Measurements from ENCODE around the gene SIK3.
A peak's percentile ranks its signal among the peaks of the same experiment; 100 is the strongest.
"Not testable (repeated sequence)": the region's sequence is repeated elsewhere in the genome, so short reads cannot be mapped to it uniquely, and the experiment has no call there.

The SIK3 gene

GRCh38 chr11:117045956-117046355 is 52.3 kb downstream of the SIK3 start:
- DNase-seq (ENCODE audit: low spot score), result peak; percentile 13

DNA sequence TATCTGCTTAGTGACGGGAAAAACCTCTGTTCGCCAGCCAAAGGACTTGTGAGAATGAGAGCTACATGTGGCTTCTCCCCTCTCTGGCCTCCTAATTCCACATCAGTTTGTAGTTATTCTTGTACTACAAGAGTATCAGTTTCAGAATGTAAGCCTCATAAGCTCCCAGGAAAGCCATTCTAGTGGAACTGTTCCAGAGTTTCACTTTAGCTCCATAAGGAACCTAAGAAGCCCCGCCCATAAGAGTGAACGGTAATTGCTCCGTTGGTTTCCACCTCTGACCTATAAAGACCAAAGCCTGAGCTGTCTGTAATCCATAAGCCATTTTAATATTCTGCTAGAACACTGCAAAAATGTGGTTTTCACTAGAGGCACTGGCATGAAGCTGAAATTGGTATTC is 53.0 kb downstream of the SIK3 start:
- no peak for DNase-seq (ENCODE audit: low spot score)

DNA sequence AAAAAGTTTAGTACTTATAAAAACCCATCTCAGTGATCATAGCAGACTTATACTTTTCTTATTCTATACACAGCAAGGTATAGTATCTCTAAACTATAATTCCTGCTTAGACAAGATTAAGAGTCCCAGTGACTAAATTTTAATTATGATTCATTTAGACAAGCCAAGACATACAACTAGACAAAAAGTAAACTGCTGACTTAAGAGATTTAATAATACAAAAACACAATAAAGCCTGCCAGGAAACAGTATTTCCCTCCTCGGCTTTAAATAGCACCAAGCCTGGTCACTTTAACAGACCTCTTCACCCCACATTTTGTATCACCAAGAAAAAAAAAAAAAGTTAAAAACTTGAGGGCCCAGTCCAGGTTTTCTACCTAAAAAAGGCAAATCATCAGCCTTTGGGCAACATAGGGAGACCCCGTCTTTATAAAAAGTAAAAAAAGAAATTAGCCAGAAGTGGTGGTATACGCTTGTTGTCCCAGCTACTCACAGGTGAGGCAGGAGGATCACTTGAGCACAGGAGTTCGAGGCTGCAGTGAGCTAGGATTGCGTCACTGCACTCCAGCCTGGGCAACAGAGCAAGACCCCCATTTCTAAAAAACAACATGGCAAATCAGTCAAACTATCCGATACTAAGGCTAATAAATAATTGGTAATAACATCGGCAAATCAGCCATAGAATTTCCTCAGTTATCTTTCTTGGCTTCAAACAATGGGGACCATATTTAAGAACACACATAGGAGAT is 53.8 kb downstream of the SIK3 start:
- no peak for DNase-seq (ENCODE audit: low spot score)

- no peak for DNase-seq (ENCODE audit: low spot score)
Measured at GRCh38 chr11:117042689-117043088, 55.5 kb downstream of the SIK3 start.

DNA sequence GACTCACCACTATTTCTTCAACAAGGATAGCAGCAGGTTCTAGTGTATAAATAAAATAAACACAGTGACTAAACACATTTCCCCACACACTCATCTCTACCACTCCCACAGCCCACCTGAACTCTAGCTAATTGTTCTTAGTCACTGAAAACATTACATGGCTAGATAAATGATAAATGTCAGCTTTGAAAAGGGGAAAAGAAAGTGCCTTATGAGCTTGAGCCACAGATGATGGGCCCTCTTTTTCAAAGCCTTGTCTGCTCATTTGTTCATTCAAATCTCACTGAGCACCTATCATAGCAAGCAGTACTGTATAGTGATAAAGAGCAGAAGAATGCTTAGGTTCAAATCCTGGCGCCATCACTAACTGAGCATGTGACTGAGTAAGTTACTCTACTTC is 58.3 kb downstream of the SIK3 start:
- DNase-seq (ENCODE audit: low spot score), result no peak

DNA sequence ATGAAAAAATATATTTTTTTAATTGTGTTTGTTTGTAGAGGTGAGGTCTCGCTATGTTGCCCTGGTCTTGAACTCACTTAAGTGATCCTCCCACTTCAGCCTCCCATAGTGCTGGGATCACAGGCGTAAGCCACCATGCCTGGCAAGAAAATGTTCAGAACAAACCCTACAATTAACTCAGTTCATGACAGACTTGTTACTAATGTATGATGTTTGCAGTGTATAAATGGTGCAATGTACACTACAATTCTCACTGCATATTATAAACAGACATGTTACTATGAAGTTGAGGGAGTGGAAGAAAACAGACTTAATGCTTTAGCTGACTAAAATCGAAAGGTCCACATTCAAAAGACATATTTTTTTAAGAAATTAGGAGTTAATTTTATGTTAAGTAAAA is 59.0 kb downstream of the SIK3 start:
- DNase-seq (ENCODE audit: low spot score), result no peak

GRCh38 chr11:117037975-117038350 is 60.3 kb downstream of the SIK3 start:
- no peak for DNase-seq (ENCODE audit: low spot score)

GRCh38 chr11:117037279-117037974 is 60.8 kb downstream of the SIK3 start:
- DNase-seq (ENCODE audit: low spot score), result no peak

GRCh38 chr11:117034901-117035300 is 63.3 kb downstream of the SIK3 start:
- no peak for DNase-seq (ENCODE audit: low spot score)

DNA sequence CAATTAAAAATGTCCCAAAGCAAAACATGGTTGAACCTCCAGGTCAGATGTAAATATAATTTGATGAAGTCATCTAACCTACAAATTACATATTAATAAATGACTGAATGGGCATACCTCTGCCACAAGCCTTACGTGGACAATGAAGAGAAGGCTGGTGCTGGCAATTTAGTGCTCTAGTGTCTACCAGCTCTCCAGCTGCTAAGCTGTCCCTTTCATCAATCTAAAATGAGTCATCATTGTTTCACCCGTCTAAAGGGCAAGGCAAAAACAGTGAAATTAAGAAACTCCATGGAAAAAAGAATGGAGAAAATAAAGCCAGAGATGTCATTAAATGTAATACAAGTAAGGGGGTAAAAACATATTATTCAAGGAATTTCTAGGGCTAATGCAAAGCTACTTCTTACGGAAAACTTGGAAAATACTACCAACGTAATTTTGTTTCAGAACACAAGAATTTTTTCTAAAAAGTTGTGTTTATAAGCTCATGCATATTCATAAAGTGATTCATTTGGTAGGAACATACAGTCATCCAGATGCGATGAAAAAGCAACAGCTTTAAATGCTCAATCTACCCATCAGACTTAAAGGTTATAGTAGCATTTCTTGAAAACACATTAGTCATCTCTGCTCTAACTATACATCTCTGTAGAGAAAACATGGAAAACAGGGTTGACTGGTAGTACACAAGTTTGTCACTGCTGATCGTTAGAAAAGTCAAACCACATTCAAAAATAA is 71.5 kb downstream of the SIK3 start:
- peak; percentile 59 for DNase-seq (ENCODE audit: low spot score)

DNA sequence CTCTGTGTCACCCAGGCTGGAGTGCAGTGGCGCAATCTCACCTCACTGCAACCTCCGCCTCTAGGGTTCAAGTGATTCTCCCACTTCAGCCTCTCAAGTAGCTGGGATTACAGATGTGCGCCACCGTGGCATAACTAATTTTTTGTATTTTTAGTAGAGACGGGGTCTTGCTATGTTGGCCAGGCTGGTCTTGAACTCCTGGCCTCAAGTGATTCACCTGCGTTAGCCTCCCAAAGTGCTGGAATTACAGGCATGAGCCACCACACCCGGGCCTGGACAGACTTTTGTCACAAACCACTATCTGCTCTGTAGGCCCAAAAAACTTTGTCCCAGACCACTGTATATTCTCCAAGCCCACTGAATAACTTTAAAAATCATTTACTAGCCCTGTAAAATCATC is 74.5 kb downstream of the SIK3 start:
- not testable (repeated sequence) for DNase-seq (ENCODE audit: low spot score)

- no peak for DNase-seq (ENCODE audit: low spot score)
Measured at GRCh38 chr11:117023178-117023577, 75.0 kb downstream of the SIK3 start.

- DNase-seq (ENCODE audit: low spot score), result no peak
Measured at GRCh38 chr11:117022526-117022925, 75.7 kb downstream of the SIK3 start.

DNA sequence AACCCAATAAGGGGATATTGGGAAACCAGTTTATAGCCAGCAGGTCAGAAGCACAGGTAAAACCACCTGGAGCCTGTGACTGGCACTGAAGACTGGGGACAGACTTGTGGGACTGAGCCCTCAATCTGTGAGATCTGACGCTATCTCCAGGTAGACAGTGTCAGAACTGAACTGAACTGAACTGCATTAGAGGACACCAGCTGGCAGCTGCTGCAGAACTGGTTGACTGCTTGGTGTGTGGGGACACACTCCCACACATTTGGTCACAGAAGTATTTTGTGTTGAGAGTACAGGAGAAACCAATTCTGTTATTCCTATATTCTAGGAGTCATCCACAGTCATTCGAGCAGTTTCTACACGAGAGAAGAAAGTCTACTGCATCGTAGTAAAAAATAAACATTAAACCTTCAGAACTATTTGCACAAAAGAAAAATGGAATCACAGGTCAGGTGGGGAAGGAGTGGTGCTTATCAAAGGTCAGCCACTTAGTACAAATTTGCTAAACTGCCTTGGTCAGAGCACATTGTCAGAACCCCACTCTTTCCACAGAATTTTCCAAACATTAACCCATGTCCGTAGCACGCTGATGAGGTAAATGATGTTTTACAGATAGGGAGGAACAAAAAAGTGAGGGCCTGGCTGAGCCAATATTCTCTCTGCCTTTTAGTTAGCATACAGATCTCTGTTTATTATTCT is 77.2 kb downstream of the SIK3 start:
- no peak for DNase-seq (ENCODE audit: low spot score)

- DNase-seq (ENCODE audit: low spot score), result no peak
Measured at GRCh38 chr11:117020287-117020686, 77.9 kb downstream of the SIK3 start.

GRCh38 chr11:117019871-117020270 is 78.4 kb downstream of the SIK3 start:
- DNase-seq (ENCODE audit: low spot score), result no peak

GRCh38 chr11:117017456-117017855 is 80.8 kb downstream of the SIK3 start:
- no peak for DNase-seq (ENCODE audit: low spot score)

DNA sequence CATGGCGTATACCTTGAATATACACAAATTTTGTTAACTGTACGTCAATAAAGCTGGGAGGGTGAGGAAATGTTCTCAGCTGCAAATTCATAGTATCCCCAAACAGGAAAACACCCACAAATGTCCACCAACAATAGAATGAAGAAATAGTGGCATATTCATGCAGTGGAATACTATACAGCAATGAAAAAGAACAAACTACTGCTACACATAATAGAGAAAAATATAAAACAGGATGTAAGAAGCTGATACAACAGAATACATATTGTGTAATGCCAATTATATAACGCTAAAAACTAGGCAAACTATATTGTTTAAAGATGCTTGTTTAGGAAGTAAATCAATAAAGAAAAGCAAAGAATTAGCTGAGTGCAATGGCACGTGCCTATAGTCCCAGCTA is 81.5 kb downstream of the SIK3 start:
- DNase-seq (ENCODE audit: low spot score), result no peak

GRCh38 chr11:117016246-117016645 is 82.0 kb downstream of the SIK3 start:
- no peak for DNase-seq (ENCODE audit: low spot score)

DNA sequence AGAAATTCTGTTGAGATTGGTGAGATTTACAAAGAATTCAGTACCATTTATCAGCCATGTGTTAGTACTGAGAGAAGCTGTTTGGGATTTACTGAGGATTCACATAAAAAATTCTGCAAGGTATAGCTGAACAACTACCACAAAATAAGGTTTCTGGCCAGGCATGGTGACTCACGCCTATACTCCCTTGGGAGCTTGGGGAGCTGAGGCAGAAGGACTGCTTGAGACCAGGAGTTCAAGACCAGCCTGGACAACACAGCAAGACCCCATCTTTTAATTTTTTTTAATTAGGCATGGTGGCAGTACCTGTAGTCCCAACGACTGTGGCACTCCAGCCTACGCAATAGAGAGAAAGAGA is 86.7 kb downstream of the SIK3 start:
- no peak for DNase-seq (ENCODE audit: low spot score)

DNA sequence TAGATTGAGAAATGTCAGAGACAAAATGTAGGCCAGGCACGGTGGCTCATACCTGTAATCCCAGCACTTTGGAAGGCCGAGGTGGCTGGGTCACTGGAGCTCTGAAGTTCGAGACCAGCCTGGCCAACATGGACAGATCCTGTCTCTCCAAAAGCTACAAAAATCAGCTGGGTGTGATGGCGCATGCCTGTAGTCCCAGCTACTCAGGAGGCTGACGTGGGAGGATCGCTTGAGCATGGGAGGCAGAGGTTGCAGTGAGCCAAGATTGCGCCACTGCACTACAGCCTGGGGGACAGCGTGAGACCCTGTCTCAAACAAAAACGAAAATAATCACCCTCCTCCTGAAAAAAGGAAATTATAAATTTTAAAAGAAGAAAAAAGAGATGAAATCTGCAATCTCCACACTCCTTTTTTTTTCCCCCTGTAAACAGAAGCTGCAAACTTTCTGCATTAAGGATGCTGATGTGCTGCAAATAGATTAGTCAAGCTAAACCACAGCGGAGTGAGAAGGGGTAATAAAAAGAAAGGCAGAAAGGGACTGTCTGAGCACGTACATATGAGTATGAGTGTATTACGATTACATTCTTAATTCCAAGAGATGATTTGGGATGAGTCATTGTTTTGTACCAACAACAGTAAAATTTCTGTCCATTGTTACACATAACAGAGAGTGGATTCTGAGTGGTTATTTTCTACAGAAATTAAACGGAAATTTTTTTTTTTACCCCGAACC is 87.3 kb downstream of the SIK3 start:
- no peak for DNase-seq (ENCODE audit: low spot score)
